ENCODE results near the gene HMGN1. TPM values are rescaled to one million over a fixed set of nuclear protein-coding genes. Genes with fewer than 3 reads are reported as not detected.
A peak's percentile ranks its signal among the peaks of the same experiment; 100 is the strongest.

Gene HMGN1
- total RNA-seq, 1 experiment from 2014 or later, result 516 TPM

DNA sequence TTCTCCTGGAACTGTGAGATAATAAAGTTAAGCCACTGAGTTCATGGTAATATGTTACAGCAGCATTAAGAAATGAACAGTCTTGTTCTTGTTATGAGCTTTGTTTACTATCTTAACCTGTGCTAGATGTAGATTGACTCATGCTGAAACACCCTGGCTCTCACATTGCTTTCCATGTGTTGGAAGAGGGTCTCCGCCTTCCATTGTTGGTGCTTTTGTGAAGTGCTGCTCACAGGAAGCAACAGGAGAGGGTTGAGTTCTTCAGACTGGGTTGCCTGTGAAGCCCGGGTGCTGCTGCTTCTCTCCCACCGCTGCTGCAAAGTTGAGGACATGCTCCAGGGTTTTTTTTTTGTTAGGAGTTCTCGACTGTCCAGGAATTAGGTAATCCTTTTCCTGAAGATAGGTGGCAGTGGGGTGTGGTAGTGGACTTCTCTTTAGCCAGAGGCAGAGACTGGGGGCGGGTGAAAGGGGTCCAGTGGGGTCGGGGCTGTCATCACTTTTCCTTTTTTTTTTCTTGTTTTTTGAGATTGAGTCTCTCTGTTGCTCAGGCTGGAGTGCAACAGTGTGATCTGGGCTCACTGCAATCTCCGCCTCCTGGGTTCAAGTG, 28.7 kb upstream of the HMGN1 start:
- Histone ChIP-seq H2BK5ac (ENCODE audit: insufficient read length, low read length) (no peak overlapping the region), H2BK15ac (ENCODE audit: low read depth, low read length) (no peak overlapping the region), H3K18ac (ENCODE audit: insufficient read length, low read depth, low read length) (no peak overlapping the region), H4K8ac (replicated peaks; ENCODE audit: insufficient read length, low read depth, low read length) (no peak overlapping the region), H3K79me2 (ENCODE audit: insufficient read depth, low read length) (no peaks in the 10 kb centered on the region; the same call in 1 of the 2 replicates), H3K9me3 (ENCODE audit: control insufficient read depth, low read depth, low read length) (no peaks in the 10 kb centered on the region), H3K23me2 (ENCODE audit: insufficient read length, low read depth, low read length, poor library complexity, severe bottlenecking) (peaks cover 10% of the 10 kb centered on the region), H3K9ac (ENCODE audit: extremely low read depth, insufficient read length, low read length) (no peak overlapping the region), H2BK20ac (ENCODE audit: low read depth, low read length, poor library complexity, severe bottlenecking) (no peak overlapping the region), H3K23ac (ENCODE audit: insufficient read length, low read depth, low read length) (no peak overlapping the region), H3K27ac (ENCODE audit: insufficient read length, low read depth, low read length) (no peak overlapping the region), H2BK120ac (ENCODE audit: low read depth, low read length, poor library complexity, severe bottlenecking) (no peak overlapping the region), H4K5ac (ENCODE audit: insufficient read length, low read depth, low read length) (no peak overlapping the region), H3K4me2 (ENCODE audit: insufficient read depth, insufficient read length, low read length) (no peak overlapping the region), H2BK12ac (ENCODE audit: insufficient read length, low read depth, low read length) (no peak overlapping the region), H2AK5ac (ENCODE audit: insufficient read length, low read length) (no peak overlapping the region), H3K27me3 (ENCODE audit: insufficient read depth, low read length) (no peaks in the 10 kb centered on the region), H3K79me1 (ENCODE audit: insufficient read depth, low read depth, low read length, poor library complexity, severe bottlenecking) (peaks cover 4% of the 10 kb centered on the region), H3K4me1 (ENCODE audit: insufficient read depth, low read length) (0 out of 2 replicates have a peak, but pooled peaks cover 2% of the 10 kb centered on the region), H3K56ac (ENCODE audit: insufficient read length, low read depth, low read length) (no peak overlapping the region), H4K91ac (ENCODE audit: insufficient read length, low read depth, low read length) (no peak overlapping the region), H3T11ph (ENCODE audit: low read length) (no peak overlapping the region), H4K20me1 (ENCODE audit: control insufficient read depth, insufficient read depth, insufficient read length) (no peaks in the 10 kb centered on the region), H2AFZ (ENCODE audit: low read length) (peak overlapping the region; percentile 66), H3K4ac (ENCODE audit: low read depth, low read length) (no peak overlapping the region), H3K14ac (ENCODE audit: insufficient read depth, low read length) (peak overlapping the region; percentile 79)
- WGBS (ENCODE audit: extremely low coverage, insufficient read length, low lambda C conversion rate), result no CpG with 5 or more reads among the region's 7 CpGs
- Mint-ChIP-seq H3K27ac (peak overlapping the region in 1 of 3 experiments; percentile 22; a peak in 1 of 7 replicates), H3K27me3 (ENCODE audit: low read depth) (no peaks in the 10 kb centered on the region; the same call in 1 of the 2 replicates), H3K36me3 (ENCODE audit: insufficient read depth in 1 of 3, low read depth in 3 of 3) (peaks cover 0 to 5% (median 0%) of the 10 kb centered on the region in 3 experiments; a peak in 3 of 7 replicates), H3K4me1 (peaks cover 19 to 23% of the 10 kb centered on the region in 2 experiments), H3K9me3 (no peaks in the 10 kb centered on the region), H3K4me3 (no peak overlapping the region)
- DNase-seq, result peak; percentile 36
- TF ChIP-seq, protein P1, sequence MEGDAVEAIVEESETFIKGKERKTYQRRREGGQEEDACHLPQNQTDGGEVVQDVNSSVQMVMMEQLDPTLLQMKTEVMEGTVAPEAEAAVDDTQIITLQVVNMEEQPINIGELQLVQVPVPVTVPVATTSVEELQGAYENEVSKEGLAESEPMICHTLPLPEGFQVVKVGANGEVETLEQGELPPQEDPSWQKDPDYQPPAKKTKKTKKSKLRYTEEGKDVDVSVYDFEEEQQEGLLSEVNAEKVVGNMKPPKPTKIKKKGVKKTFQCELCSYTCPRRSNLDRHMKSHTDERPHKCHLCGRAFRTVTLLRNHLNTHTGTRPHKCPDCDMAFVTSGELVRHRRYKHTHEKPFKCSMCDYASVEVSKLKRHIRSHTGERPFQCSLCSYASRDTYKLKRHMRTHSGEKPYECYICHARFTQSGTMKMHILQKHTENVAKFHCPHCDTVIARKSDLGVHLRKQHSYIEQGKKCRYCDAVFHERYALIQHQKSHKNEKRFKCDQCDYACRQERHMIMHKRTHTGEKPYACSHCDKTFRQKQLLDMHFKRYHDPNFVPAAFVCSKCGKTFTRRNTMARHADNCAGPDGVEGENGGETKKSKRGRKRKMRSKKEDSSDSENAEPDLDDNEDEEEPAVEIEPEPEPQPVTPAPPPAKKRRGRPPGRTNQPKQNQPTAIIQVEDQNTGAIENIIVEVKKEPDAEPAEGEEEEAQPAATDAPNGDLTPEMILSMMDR (conservative IDR thresholded peaks at IDR 0.05), result no peak

All from H9 (cell line).